ENCODE results near the gene ARL5A. TPM values are rescaled to one million over a fixed set of nuclear protein-coding genes. Genes with fewer than 3 reads are reported as not detected.

ARL5A gene
- polyA plus RNA-seq, 2 of the 4 experiments (the other 2 are of a cell fraction) = 28.4 to 29.5 TPM

DNA sequence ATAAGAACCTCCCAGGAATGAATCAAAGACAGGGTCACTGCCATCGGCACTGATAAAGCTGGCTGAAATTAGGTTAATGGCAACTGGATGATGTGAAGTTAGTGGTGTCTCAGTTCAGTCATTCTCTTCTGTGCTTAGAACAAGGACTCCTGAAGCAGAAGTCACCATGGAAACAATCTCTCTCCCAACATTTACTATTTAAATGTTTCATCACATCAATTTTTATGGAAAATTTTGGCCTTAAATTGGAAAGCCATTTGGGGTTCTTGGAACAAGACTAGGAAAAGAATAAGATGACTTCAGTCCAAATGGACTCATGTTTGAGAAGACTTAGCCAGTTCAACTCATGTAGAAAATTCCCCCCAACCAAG lies 15.5 kb upstream of the ARL5A start (continued):
- TF ChIP-seq, protein P1, sequence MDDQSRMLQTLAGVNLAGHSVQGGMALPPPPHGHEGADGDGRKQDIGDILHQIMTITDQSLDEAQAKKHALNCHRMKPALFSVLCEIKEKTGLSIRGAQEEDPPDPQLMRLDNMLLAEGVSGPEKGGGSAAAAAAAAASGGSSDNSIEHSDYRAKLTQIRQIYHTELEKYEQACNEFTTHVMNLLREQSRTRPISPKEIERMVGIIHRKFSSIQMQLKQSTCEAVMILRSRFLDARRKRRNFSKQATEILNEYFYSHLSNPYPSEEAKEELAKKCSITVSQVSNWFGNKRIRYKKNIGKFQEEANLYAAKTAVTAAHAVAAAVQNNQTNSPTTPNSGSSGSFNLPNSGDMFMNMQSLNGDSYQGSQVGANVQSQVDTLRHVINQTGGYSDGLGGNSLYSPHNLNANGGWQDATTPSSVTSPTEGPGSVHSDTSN (IDR thresholded peaks at IDR 0.05) = no peak
- TF ChIP-seq POLR2A (IDR thresholded peaks at IDR 0.05; ENCODE audit: low read length) (no peak), ZSCAN20 (CRISPR knock-in tag; IDR thresholded peaks at IDR 0.05) (no peak), SREBF2 (IDR thresholded peaks at IDR 0.05) (no peak), NPAS2 (CRISPR knock-in tag; IDR thresholded peaks at IDR 0.05; ENCODE audit: borderline replicate concordance) (no peak), BHLHE40 (IDR thresholded peaks at IDR 0.05; ENCODE audit: low read depth, low read length) (no peak), ZFP36 (IDR thresholded peaks at IDR 0.05; ENCODE audit: borderline replicate concordance, partially characterized antibody) (no peak)
- TF ChIP-seq, protein P2, sequence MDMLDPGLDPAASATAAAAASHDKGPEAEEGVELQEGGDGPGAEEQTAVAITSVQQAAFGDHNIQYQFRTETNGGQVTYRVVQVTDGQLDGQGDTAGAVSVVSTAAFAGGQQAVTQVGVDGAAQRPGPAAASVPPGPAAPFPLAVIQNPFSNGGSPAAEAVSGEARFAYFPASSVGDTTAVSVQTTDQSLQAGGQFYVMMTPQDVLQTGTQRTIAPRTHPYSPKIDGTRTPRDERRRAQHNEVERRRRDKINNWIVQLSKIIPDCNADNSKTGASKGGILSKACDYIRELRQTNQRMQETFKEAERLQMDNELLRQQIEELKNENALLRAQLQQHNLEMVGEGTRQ (IDR thresholded peaks at IDR 0.05) = no peak

DNA sequence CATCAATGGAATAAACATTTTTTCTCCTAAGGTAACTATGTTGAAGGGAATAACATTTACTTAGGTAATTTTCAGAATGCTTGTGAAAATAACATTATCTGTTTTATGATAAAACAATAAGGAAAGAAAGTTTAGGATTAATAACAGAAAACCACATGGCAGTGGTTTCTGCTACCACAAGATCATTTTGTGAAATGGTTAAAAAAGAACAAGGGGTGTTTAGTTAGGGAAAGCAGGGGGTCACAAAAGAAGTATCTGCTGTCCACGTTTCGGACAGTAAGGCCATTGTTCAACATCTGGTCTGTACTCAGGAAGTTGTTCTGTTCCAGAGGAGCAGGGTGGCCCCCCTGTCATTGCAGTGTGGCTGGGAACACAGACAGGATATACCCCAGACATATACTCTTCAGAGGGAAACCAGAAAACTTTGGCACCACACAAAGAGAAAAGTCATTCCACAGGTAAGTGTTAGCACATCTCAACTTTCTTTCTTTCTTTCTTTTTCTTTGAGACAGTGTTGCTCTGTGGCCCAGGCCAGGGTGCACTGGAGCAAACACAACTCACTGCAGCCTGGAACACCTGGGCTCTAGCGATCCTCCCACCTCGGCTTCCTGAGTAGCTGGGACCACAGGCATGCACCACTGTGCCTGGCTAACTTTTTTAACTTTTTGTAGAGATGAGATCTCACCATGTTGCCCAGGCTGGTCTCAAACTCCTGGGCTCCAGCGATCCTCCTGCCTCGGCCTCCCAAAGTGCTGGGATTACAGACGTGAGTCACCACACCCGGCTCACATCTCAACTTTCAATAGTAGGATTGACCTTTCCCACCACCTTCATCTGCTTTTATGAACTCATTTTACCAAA lies 14.8 kb upstream of the ARL5A start:
- ChIA-PET POLR2A (no interaction called here), CTCF (no interaction called here)
- Histone ChIP-seq H3K4me2 (no peak overlapping the region), H3K27ac (no peak overlapping the region), H3K4me3 (no peak overlapping the region), H3K9me3 (no peaks in the 10 kb centered on the region), H3K4me1 (no peaks in the 10 kb centered on the region)
- ATAC-seq (no peak), DNase-seq (ENCODE audit: low read depth in 1 of 2, low spot score in 1 of 2) (no peak), FAIRE-seq (no peak)
- TF ChIP-seq FOSL2 (IDR thresholded peaks at IDR 0.05) (no peak), FOSL2 (CRISPR knock-in tag; IDR thresholded peaks at IDR 0.05) (no peak), SMC3 (IDR thresholded peaks at IDR 0.05) (no peak), SREBF2 (IDR thresholded peaks at IDR 0.05) (no peak), KDM5A (IDR thresholded peaks at IDR 0.05) (no peak), ZFP36 (IDR thresholded peaks at IDR 0.05; ENCODE audit: borderline replicate concordance, partially characterized antibody) (no peak), HDAC2 (IDR thresholded peaks at IDR 0.05) (no peak), ESRRA (IDR thresholded peaks at IDR 0.05; ENCODE audit: borderline replicate concordance, low read length) (no peak), HOXB5 (CRISPR knock-in tag; IDR thresholded peaks at IDR 0.05) (no peak), CBX8 (IDR thresholded peaks at IDR 0.05) (no peak), JUN (IDR thresholded peaks at IDR 0.05) (no peak), JUNB (IDR thresholded peaks at IDR 0.05) (no peak)
- TF ChIP-seq, protein P3, sequence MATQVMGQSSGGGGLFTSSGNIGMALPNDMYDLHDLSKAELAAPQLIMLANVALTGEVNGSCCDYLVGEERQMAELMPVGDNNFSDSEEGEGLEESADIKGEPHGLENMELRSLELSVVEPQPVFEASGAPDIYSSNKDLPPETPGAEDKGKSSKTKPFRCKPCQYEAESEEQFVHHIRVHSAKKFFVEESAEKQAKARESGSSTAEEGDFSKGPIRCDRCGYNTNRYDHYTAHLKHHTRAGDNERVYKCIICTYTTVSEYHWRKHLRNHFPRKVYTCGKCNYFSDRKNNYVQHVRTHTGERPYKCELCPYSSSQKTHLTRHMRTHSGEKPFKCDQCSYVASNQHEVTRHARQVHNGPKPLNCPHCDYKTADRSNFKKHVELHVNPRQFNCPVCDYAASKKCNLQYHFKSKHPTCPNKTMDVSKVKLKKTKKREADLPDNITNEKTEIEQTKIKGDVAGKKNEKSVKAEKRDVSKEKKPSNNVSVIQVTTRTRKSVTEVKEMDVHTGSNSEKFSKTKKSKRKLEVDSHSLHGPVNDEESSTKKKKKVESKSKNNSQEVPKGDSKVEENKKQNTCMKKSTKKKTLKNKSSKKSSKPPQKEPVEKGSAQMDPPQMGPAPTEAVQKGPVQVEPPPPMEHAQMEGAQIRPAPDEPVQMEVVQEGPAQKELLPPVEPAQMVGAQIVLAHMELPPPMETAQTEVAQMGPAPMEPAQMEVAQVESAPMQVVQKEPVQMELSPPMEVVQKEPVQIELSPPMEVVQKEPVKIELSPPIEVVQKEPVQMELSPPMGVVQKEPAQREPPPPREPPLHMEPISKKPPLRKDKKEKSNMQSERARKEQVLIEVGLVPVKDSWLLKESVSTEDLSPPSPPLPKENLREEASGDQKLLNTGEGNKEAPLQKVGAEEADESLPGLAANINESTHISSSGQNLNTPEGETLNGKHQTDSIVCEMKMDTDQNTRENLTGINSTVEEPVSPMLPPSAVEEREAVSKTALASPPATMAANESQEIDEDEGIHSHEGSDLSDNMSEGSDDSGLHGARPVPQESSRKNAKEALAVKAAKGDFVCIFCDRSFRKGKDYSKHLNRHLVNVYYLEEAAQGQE (IDR thresholded peaks at IDR 0.05) = no peak
- TF ChIP-seq, protein P4, sequence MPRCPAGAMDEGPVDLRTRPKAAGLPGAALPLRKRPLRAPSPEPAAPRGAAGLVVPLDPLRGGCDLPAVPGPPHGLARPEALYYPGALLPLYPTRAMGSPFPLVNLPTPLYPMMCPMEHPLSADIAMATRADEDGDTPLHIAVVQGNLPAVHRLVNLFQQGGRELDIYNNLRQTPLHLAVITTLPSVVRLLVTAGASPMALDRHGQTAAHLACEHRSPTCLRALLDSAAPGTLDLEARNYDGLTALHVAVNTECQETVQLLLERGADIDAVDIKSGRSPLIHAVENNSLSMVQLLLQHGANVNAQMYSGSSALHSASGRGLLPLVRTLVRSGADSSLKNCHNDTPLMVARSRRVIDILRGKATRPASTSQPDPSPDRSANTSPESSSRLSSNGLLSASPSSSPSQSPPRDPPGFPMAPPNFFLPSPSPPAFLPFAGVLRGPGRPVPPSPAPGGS (IDR thresholded peaks at IDR 0.05) = no peak
- TF ChIP-seq, protein P5, sequence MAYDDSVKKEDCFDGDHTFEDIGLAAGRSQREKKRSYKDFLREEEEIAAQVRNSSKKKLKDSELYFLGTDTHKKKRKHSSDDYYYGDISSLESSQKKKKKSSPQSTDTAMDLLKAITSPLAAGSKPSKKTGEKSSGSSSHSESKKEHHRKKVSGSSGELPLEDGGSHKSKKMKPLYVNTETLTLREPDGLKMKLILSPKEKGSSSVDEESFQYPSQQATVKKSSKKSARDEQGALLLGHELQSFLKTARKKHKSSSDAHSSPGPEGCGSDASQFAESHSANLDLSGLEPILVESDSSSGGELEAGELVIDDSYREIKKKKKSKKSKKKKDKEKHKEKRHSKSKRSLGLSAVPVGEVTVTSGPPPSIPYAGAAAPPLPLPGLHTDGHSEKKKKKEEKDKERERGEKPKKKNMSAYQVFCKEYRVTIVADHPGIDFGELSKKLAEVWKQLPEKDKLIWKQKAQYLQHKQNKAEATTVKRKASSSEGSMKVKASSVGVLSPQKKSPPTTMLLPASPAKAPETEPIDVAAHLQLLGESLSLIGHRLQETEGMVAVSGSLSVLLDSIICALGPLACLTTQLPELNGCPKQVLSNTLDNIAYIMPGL (CRISPR knock-in tag; IDR thresholded peaks at IDR 0.05; ENCODE audit: borderline replicate concordance) = no peak
- 74% methylated on average over 8 of the region's 8 CpGs for WGBS (ENCODE audit: missing lambda C conversion rate)

Measured in A549 (cell line).